Mammary epithelial cell (primary cell): ENCODE measurements around the gene LRRC9.

Source experiments
- CTCF ChIP-seq, 2 donors: IDR thresholded peaks in 1 of 2; conservative IDR thresholded peaks in 1 of 2; 2 replicates each; pipeline ENCODE4 v1.5.1; 2011 to 2012; ENCODE audit warnings: inconsistent platforms in 2 of 2, low read length in 2 of 2, mild to moderate bottlenecking in 2 of 2, control low read depth in 1 of 2, low read depth in 1 of 2; ENCODE audit not compliant: insufficient read depth in 1 of 2; ENCODE audit errors: extremely low read depth in 1 of 2
- EZH2 ChIP-seq: IDR thresholded peaks from 2 replicates; pipeline ENCODE4 v1.6.1; 2012; ENCODE audit warnings: low read length, inconsistent platforms, borderline replicate concordance

DNA sequence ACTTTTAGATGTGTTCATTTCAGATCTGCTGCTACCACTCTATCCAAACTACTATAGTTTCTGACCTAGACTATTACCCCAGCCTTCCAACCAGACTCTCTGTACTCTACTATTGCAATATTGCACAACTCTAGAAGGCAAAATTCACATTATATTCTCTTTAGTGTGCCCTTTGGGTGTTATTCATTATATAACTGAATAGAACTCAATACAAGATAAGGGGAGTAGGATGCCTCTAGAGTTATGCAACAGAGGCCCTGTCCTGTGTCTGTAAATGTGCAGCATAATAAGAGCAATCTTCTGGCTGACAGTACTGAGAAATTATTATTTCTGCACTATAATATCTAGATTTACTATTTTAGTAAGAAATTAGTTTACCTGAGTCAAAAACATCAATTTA lies 63.1 kb downstream of the LRRC9 start:
- TF ChIP-seq CTCF (conservative IDR thresholded peaks at IDR 0.05 in 1 of 2, IDR thresholded peaks at IDR 0.05 in 1 of 2; ENCODE audit: extremely low read depth in 1 of 2, insufficient read depth in 1 of 2, low read depth in 1 of 2, low read length in 2 of 2), result no peak
- TF ChIP-seq EZH2, result no peak
